Activated T-cell treated with anti-CD3 and anti-CD28 coated beads, Interleukin-2, amount 50 U/mL, for 72 hours (primary cell): ENCODE measurements around the gene BCL2A1. TPM values are rescaled to one million over a fixed set of nuclear protein-coding genes. Genes with fewer than 3 reads are reported as not detected.
A peak's percentile ranks its signal among the peaks of the same experiment; 100 is the strongest.
"Not testable (repeated sequence)": the region's sequence is repeated elsewhere in the genome, so short reads cannot be mapped to it uniquely, and the experiment has no call there.

ENCODE experiments used
- ATAC-seq, 2 donors: fragments of 150-1000 bp; cut with Tn5 transposase; replicated peaks in 1 of 2; 2 replicates each; pipeline ENCODE4 v1.10.0; 2021; ENCODE audit warnings: moderate library complexity in 2 of 2, mild to moderate bottlenecking in 1 of 2
- DNase-seq, 2 donors: peaks; one replicate each; pipeline ENCODE4 v3.0.0; 2021 to 2022; ENCODE audit warnings: mixed read lengths in 1 of 2
- H3K27ac Mint-ChIP-seq: one replicate; pipeline ENCODE4 v1.8.0; 2022; ENCODE audit warnings: mild to moderate bottlenecking, moderate library complexity, mixed read lengths
- H3K27me3 Mint-ChIP-seq: one replicate; pipeline ENCODE4 v1.8.0; 2022; ENCODE audit warnings: low read depth, mixed read lengths
- H3K36me3 Mint-ChIP-seq, 2 donors: one replicate each; pipeline ENCODE4 v1.8.0; 2022; ENCODE audit warnings: mixed read lengths in 2 of 2, mild to moderate bottlenecking in 1 of 2; ENCODE audit not compliant: insufficient read depth in 2 of 2
- H3K4me1 Mint-ChIP-seq: one replicate; pipeline ENCODE4 v1.8.0; 2022; ENCODE audit warnings: low read depth, mixed read lengths
- H3K4me3 Mint-ChIP-seq, 2 donors: one replicate each; pipeline ENCODE4 v1.8.0; 2022; ENCODE audit warnings: mild to moderate bottlenecking in 2 of 2, mixed read lengths in 2 of 2, moderate library complexity in 2 of 2
- H3K9me3 Mint-ChIP-seq, 2 donors: one replicate each; pipeline ENCODE4 v1.8.0; 2022; ENCODE audit warnings: mixed read lengths in 2 of 2
- total RNA-seq, 2 donors: library from RNA; stranded (reverse); gene quantifications; one replicate each; pipeline ENCODE4 v1.2.3, GENCODE V29; 2022

Gene BCL2A1
- total RNA-seq, 2 donors from 2014 or later, result 39.6 to 67.2 TPM

GRCh38 chr15:79964232-79964805, 6.7 kb downstream of the BCL2A1 start:
- H3K4me3 Mint-ChIP-seq, result peak overlapping the region; percentile 79 to 99
- H3K27ac Mint-ChIP-seq, result peak overlapping the region; percentile 80
- H3K36me3 Mint-ChIP-seq, result peaks cover 19 to 22% of the 10 kb centered on the region in 2 donors
- ATAC-seq, result no peak
- no peak for DNase-seq
- no peaks in the 10 kb centered on the region for H3K27me3 Mint-ChIP-seq
- peaks cover 66% of the 10 kb centered on the region for H3K4me1 Mint-ChIP-seq
- no peaks in the 10 kb centered on the region for H3K9me3 Mint-ChIP-seq

- H3K27me3 Mint-ChIP-seq, ATAC-seq, H3K9me3 Mint-ChIP-seq, DNase-seq: not testable (repeated sequence)
- peaks cover 14% of the 10 kb centered on the region in 2 donors for H3K36me3 Mint-ChIP-seq
- H3K4me1 Mint-ChIP-seq, result peaks cover 71% of the 10 kb centered on the region
- peak overlapping the region; percentile 3 for H3K27ac Mint-ChIP-seq
- H3K4me3 Mint-ChIP-seq, result peak overlapping the region; percentile 24 to 49
Observed at GRCh38 chr15:79962921-79963320, 8.1 kb downstream of the BCL2A1 start.

GRCh38 chr15:79962178-79962577, 8.8 kb downstream of the BCL2A1 start:
- no peaks in the 10 kb centered on the region for H3K27me3 Mint-ChIP-seq
- ATAC-seq (no peak), DNase-seq (no peak)
- peak overlapping the region; percentile 44 to 49 for H3K4me3 Mint-ChIP-seq
- H3K27ac Mint-ChIP-seq, result peak overlapping the region; percentile 3
- peaks cover 9 to 15% of the 10 kb centered on the region in 2 donors for H3K36me3 Mint-ChIP-seq
- H3K9me3 Mint-ChIP-seq, result no peaks in the 10 kb centered on the region
- peaks cover 70% of the 10 kb centered on the region for H3K4me1 Mint-ChIP-seq

- no peak for DNase-seq
- Mint-ChIP-seq H3K36me3 (peaks cover 5 to 10% of the 10 kb centered on the region in 2 donors), H3K4me3 (no peak overlapping the region), H3K9me3 (no peaks in the 10 kb centered on the region), H3K27me3 (no peaks in the 10 kb centered on the region), H3K4me1 (peaks cover 59% of the 10 kb centered on the region), H3K27ac (peak overlapping the region; percentile 24)
- ATAC-seq, result no peak
Observed at GRCh38 chr15:79960502-79961212, 10.3 kb downstream of the BCL2A1 start.

GRCh38 chr15:79957741-79958140, 13.3 kb downstream of the BCL2A1 start:
- DNase-seq, result no peak

GRCh38 chr15:79956354-79956939, 14.5 kb downstream of the BCL2A1 start:
- Mint-ChIP-seq H3K27me3 (no peaks in the 10 kb centered on the region), H3K4me1 (peaks cover 34% of the 10 kb centered on the region), H3K27ac (no peak overlapping the region), H3K36me3 (peaks cover 2 to 3% of the 10 kb centered on the region in 2 donors), H3K4me3 (no peak overlapping the region), H3K9me3 (no peaks in the 10 kb centered on the region)
- no peak for ATAC-seq
- DNase-seq, result no peak

More at GRCh38 chr15:79957741-79958140, 13.3 kb downstream of the BCL2A1 start:
- H3K27me3 Mint-ChIP-seq, result no peaks in the 10 kb centered on the region
- no peak overlapping the region for H3K27ac Mint-ChIP-seq
- no peaks in the 10 kb centered on the region for H3K9me3 Mint-ChIP-seq
- peak overlapping the region in 1 of 2 donors; percentile 19 for H3K4me3 Mint-ChIP-seq
- ATAC-seq, result no peak
- H3K4me1 Mint-ChIP-seq, result peaks cover 45% of the 10 kb centered on the region
- peaks cover 4 to 5% of the 10 kb centered on the region in 2 donors for H3K36me3 Mint-ChIP-seq

- Mint-ChIP-seq H3K36me3 (peaks cover 0 to 2% of the 10 kb centered on the region in 2 donors), H3K9me3 (no peaks in the 10 kb centered on the region), H3K4me1 (peaks cover 24% of the 10 kb centered on the region), H3K4me3 (no peak overlapping the region), H3K27me3 (no peaks in the 10 kb centered on the region), H3K27ac (no peak overlapping the region)
- ATAC-seq, result no peak
- DNase-seq, result no peak
Observed at GRCh38 chr15:79954661-79955060, 16.3 kb downstream of the BCL2A1 start.

- Mint-ChIP-seq H3K9me3 (no peaks in the 10 kb centered on the region), H3K4me1 (peaks cover 24% of the 10 kb centered on the region), H3K36me3 (peaks cover 0 to 2% of the 10 kb centered on the region in 2 donors), H3K27ac (no peak overlapping the region), H3K27me3 (no peaks in the 10 kb centered on the region), H3K4me3 (no peak overlapping the region)
- no peak for DNase-seq
- no peak for ATAC-seq
Observed at GRCh38 chr15:79953951-79954444, 17.0 kb downstream of the BCL2A1 start.

GRCh38 chr15:79952329-79952728, 18.7 kb downstream of the BCL2A1 start:
- no peak for DNase-seq
- Mint-ChIP-seq H3K9me3 (no peaks in the 10 kb centered on the region), H3K4me3 (no peak overlapping the region), H3K27me3 (no peaks in the 10 kb centered on the region), H3K4me1 (peaks cover 19% of the 10 kb centered on the region), H3K27ac (no peak overlapping the region), H3K36me3 (no peaks in the 10 kb centered on the region)
- ATAC-seq, result no peak

- no peak for ATAC-seq
- Mint-ChIP-seq H3K9me3 (no peaks in the 10 kb centered on the region), H3K27me3 (no peaks in the 10 kb centered on the region), H3K27ac (no peak overlapping the region), H3K4me3 (no peak overlapping the region), H3K4me1 (peaks cover 23% of the 10 kb centered on the region), H3K36me3 (no peaks in the 10 kb centered on the region)
- no peak for DNase-seq
Observed at GRCh38 chr15:79950247-79950646, 20.7 kb downstream of the BCL2A1 start.

GRCh38 chr15:79948761-79949160, 22.2 kb downstream of the BCL2A1 start:
- Mint-ChIP-seq H3K36me3 (no peaks in the 10 kb centered on the region), H3K27ac (peak overlapping the region; percentile 9), H3K27me3 (no peaks in the 10 kb centered on the region), H3K4me3 (peak overlapping the region in 1 of 2 donors; percentile 28), H3K9me3 (no peaks in the 10 kb centered on the region), H3K4me1 (peaks cover 19% of the 10 kb centered on the region)
- ATAC-seq (no peak), DNase-seq (no peak)

- Mint-ChIP-seq H3K36me3 (no peaks in the 10 kb centered on the region), H3K4me3 (peak overlapping the region; percentile 28 to 48), H3K27ac (peak overlapping the region; percentile 9), H3K9me3 (no peaks in the 10 kb centered on the region), H3K27me3 (no peaks in the 10 kb centered on the region), H3K4me1 (peaks cover 24% of the 10 kb centered on the region)
- peak; percentile 39 to 49 for ATAC-seq
- no peak for DNase-seq
Observed at GRCh38 chr15:79948095-79948695, 22.8 kb downstream of the BCL2A1 start.

GRCh38 chr15:79947009-79947408, 24.0 kb downstream of the BCL2A1 start:
- Mint-ChIP-seq H3K4me3 (no peak overlapping the region), H3K4me1 (peaks cover 33% of the 10 kb centered on the region), H3K27ac (peak overlapping the region; percentile 84), H3K9me3 (no peaks in the 10 kb centered on the region), H3K36me3 (no peaks in the 10 kb centered on the region), H3K27me3 (no peaks in the 10 kb centered on the region)
- DNase-seq, result no peak
- ATAC-seq, result no peak
